Measurements from ENCODE around the gene TYW1B. TPM values are rescaled to one million over a fixed set of nuclear protein-coding genes. Genes with fewer than 3 reads are reported as not detected.
A peak's percentile ranks its signal among the peaks of the same experiment; 100 is the strongest.
"Not testable (repeated sequence)": the region's sequence is repeated elsewhere in the genome, so short reads cannot be mapped to it uniquely, and the experiment has no call there.

TYW1B gene
- total RNA-seq, 1 experiment from 2014 or later = 1.7 TPM

DNA sequence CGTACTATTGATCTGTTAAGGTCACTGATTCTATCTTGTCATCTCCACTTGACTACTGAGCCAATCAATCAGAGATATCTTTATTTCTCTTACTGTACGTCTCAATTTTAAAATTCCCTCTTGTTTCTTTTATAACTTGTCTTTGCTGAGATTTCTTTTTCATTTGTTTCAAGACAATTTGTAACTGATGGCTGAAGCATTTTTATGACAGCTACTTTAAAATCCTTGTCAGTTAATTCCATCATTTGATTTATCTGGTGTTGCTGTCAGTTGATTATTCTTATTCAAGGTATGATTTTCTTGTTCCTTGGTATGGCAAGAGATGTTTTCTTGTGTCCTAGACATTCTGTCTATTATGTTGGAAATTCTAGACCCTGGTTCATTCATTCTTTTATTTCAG, 76.6 kb downstream of the TYW1B start:
- DNase-seq = no peak
- Mint-ChIP-seq H3K36me3 (ENCODE audit: insufficient read depth, unreplicated experiment) (no peaks in the 10 kb centered on the region), H3K27me3 (ENCODE audit: unreplicated experiment) (no peaks in the 10 kb centered on the region), H3K4me1 (ENCODE audit: low read depth, unreplicated experiment) (no peaks in the 10 kb centered on the region), H3K27ac (ENCODE audit: unreplicated experiment) (no peak overlapping the region), H3K9me3 (ENCODE audit: low read depth, unreplicated experiment) (no peaks in the 10 kb centered on the region), H3K4me3 (ENCODE audit: low read depth, unreplicated experiment) (no peak overlapping the region)
- CTCF ChIA-PET = no interaction called here
- BruUV-seq (replicated peaks) = no TSS peak
- intact Hi-C loops (cut with micrococcal nuclease; ENCODE audit: unreplicated experiment) = no loop called here
- no peak for TF ChIP-seq CTCF (IDR thresholded peaks at IDR 0.05; ENCODE audit: unreplicated experiment)

DNA sequence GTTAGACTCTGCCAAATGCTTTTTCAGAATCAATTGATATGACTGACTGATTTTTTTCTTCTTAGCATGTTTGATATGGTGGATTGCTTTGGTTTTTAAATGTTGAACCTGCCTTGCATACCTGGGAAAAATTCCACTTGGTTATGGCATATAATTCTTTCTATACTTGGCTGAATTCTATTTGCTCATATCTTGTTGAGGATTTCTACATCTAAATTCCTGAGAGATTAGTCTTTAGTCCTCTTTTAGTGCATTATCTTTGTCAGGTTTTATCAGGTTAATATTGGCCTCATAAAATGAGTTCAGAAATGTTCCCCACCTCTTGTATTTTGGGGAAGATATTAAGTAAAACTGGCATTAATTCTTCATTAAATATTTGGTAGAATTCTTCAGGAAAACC, 79.4 kb downstream of the TYW1B start:
- H3K27me3 Mint-ChIP-seq (ENCODE audit: unreplicated experiment); BruUV-seq (replicated peaks); CTCF ChIA-PET; H3K27ac Mint-ChIP-seq (ENCODE audit: unreplicated experiment); H3K36me3 Mint-ChIP-seq (ENCODE audit: insufficient read depth, unreplicated experiment); intact Hi-C loops (cut with micrococcal nuclease; ENCODE audit: unreplicated experiment); H3K9me3 Mint-ChIP-seq (ENCODE audit: low read depth, unreplicated experiment); H3K4me1 Mint-ChIP-seq (ENCODE audit: low read depth, unreplicated experiment); DNase-seq; H3K4me3 Mint-ChIP-seq (ENCODE audit: low read depth, unreplicated experiment): not testable (repeated sequence)

DNA sequence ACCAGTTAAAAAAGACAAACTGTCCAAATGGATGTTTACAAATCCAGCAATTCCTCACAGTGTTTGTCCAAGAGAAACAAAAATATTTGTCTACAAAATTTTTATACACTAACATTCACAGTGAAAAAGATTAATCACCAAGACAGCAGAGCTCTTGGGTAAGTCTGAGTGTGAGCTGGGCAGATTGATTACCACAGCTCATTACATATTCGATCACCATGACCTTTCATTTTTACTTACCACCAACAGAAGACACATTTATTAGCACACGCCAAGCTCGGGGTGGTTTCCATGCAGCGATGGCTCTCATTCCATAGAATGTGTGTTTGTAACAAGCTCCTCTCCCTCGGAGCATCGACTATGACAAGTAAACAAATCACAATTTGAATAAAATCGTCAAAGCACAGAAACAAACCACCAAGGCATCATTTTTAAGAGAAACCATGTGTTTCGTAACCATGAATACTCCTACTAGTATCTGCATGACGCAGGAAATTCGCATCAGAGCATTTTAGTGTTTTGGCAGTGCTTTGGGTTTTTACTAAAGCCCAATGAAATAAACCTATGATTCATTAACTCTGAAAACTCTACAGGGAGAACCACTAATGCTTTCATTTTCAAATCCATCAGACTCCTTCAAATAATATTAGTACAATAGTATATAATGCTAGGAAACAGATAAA, 83.6 kb downstream of the TYW1B start:
- CTCF ChIA-PET; H3K27me3 Mint-ChIP-seq (ENCODE audit: unreplicated experiment); intact Hi-C loops (cut with micrococcal nuclease; ENCODE audit: unreplicated experiment); H3K27ac Mint-ChIP-seq (ENCODE audit: unreplicated experiment); H3K9me3 Mint-ChIP-seq (ENCODE audit: low read depth, unreplicated experiment); DNase-seq; BruUV-seq (replicated peaks); H3K4me1 Mint-ChIP-seq (ENCODE audit: low read depth, unreplicated experiment); H3K4me3 Mint-ChIP-seq (ENCODE audit: low read depth, unreplicated experiment); H3K36me3 Mint-ChIP-seq (ENCODE audit: insufficient read depth, unreplicated experiment): not testable (repeated sequence)

DNA sequence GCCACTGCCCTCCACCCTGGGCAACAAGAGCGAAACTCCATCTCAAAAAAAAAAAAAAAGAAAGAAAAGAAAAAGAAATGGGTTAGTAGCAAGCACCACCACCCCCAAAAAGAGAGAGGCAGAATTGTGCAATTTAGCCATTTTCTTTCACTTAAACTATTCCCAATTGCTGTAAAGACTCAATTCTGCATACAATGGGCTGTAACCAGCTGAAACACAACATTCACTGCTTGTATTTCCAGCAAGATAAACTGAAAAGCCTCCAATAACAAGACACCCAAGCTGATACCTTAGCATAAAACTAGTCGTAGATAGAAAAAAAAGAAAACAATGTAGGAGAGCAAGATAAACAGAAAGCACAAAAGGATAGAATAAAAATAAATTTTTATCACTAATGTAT, 84.2 kb downstream of the TYW1B start:
- CTCF ChIA-PET; H3K27me3 Mint-ChIP-seq (ENCODE audit: unreplicated experiment); BruUV-seq (replicated peaks); H3K36me3 Mint-ChIP-seq (ENCODE audit: insufficient read depth, unreplicated experiment); intact Hi-C loops (cut with micrococcal nuclease; ENCODE audit: unreplicated experiment); H3K27ac Mint-ChIP-seq (ENCODE audit: unreplicated experiment); H3K4me1 Mint-ChIP-seq (ENCODE audit: low read depth, unreplicated experiment); H3K4me3 Mint-ChIP-seq (ENCODE audit: low read depth, unreplicated experiment); H3K9me3 Mint-ChIP-seq (ENCODE audit: low read depth, unreplicated experiment); DNase-seq: not testable (repeated sequence)

DNA sequence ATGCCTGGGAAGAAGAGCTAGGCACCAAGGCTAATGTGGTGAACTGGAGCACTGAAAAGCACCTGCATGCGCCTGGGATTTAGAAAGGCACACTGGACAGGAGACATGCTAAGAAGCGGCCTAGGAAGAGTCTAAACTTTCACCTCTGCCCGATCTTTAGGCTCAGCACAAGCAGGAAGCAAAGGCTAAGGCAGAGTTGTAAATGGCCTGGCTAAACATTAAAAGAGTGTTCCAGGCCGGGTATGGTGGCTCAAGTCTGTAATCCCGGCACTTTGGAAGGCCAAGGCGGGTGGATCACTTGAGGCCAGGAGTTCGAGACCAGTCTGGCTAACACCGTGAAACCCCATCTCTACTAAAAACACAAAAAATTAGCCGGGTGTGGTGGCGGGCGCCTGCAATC, 88.3 kb downstream of the TYW1B start:
- H3K4me3 Mint-ChIP-seq (ENCODE audit: low read depth, unreplicated experiment); H3K4me1 Mint-ChIP-seq (ENCODE audit: low read depth, unreplicated experiment); H3K36me3 Mint-ChIP-seq (ENCODE audit: insufficient read depth, unreplicated experiment); H3K9me3 Mint-ChIP-seq (ENCODE audit: low read depth, unreplicated experiment); BruUV-seq (replicated peaks); intact Hi-C loops (cut with micrococcal nuclease; ENCODE audit: unreplicated experiment); CTCF ChIA-PET; H3K27me3 Mint-ChIP-seq (ENCODE audit: unreplicated experiment); H3K27ac Mint-ChIP-seq (ENCODE audit: unreplicated experiment); DNase-seq: not testable (repeated sequence)

DNA sequence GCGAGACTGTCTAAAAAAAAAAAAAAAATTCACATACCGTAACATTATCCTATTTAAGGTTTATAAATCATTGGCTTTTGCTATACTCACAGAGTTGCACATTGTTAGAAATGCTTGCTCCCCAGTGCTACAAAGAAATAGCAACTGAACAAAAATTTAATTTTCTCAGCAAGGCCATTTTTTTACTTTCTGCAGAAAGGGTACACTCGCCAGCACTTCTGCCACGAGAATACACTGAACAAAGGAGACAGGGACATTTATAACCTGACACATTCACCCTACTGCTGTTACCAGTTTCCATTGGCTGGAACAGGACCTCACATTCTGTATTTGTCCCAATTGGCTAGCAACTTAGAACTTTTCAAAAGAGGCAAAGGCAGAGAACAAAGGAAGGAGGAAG, 92.1 kb downstream of the TYW1B start:
- H3K27ac Mint-ChIP-seq (ENCODE audit: unreplicated experiment); CTCF ChIA-PET; intact Hi-C loops (cut with micrococcal nuclease; ENCODE audit: unreplicated experiment); H3K4me1 Mint-ChIP-seq (ENCODE audit: low read depth, unreplicated experiment); BruUV-seq (replicated peaks); DNase-seq; H3K36me3 Mint-ChIP-seq (ENCODE audit: insufficient read depth, unreplicated experiment); H3K9me3 Mint-ChIP-seq (ENCODE audit: low read depth, unreplicated experiment); H3K4me3 Mint-ChIP-seq (ENCODE audit: low read depth, unreplicated experiment); H3K27me3 Mint-ChIP-seq (ENCODE audit: unreplicated experiment): not testable (repeated sequence)

GRCh38 chr7:72730815-72731214, 97.2 kb downstream of the TYW1B start:
- H3K27me3 Mint-ChIP-seq (ENCODE audit: unreplicated experiment); intact Hi-C loops (cut with micrococcal nuclease; ENCODE audit: unreplicated experiment): not testable (repeated sequence)

DNA sequence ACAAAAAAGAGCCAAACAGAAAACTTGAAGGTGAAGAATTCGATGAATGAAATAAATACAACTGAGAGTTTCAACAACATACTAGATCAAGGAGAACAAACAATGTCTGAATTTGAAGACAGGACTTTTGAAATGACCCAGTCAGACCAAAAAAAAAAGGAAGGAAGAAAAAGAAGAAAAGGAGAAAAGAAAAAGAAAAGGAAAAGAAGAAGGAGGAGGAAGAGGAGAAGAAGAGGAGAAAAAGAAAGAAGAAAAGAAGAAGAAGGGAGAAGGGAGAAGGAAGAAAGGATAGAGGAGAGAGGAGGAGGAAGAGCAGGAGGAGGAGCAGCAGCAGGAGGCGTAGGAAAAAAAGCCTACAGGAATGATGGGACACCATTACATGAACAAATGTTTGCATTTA, 97.6 kb downstream of the TYW1B start:
- intact Hi-C loops (cut with micrococcal nuclease; ENCODE audit: unreplicated experiment); CTCF ChIA-PET; H3K9me3 Mint-ChIP-seq (ENCODE audit: low read depth, unreplicated experiment); H3K27me3 Mint-ChIP-seq (ENCODE audit: unreplicated experiment); H3K4me3 Mint-ChIP-seq (ENCODE audit: low read depth, unreplicated experiment); BruUV-seq (replicated peaks); DNase-seq; H3K36me3 Mint-ChIP-seq (ENCODE audit: insufficient read depth, unreplicated experiment); H3K4me1 Mint-ChIP-seq (ENCODE audit: low read depth, unreplicated experiment); H3K27ac Mint-ChIP-seq (ENCODE audit: unreplicated experiment): not testable (repeated sequence)

More at GRCh38 chr7:72730815-72731214, 97.2 kb downstream of the TYW1B start:
- H3K4me1 Mint-ChIP-seq (ENCODE audit: low read depth, unreplicated experiment); CTCF ChIA-PET; BruUV-seq (replicated peaks); DNase-seq; H3K4me3 Mint-ChIP-seq (ENCODE audit: low read depth, unreplicated experiment); H3K9me3 Mint-ChIP-seq (ENCODE audit: low read depth, unreplicated experiment); H3K27ac Mint-ChIP-seq (ENCODE audit: unreplicated experiment); H3K36me3 Mint-ChIP-seq (ENCODE audit: insufficient read depth, unreplicated experiment): not testable (repeated sequence)

- BruUV-seq (replicated peaks); H3K27ac Mint-ChIP-seq (ENCODE audit: unreplicated experiment); H3K9me3 Mint-ChIP-seq (ENCODE audit: low read depth, unreplicated experiment); H3K36me3 Mint-ChIP-seq (ENCODE audit: insufficient read depth, unreplicated experiment); H3K4me3 Mint-ChIP-seq (ENCODE audit: low read depth, unreplicated experiment); H3K4me1 Mint-ChIP-seq (ENCODE audit: low read depth, unreplicated experiment); DNase-seq; intact Hi-C loops (cut with micrococcal nuclease; ENCODE audit: unreplicated experiment); CTCF ChIA-PET; H3K27me3 Mint-ChIP-seq (ENCODE audit: unreplicated experiment): not testable (repeated sequence)
These were observed 98.9 kb downstream of the TYW1B start for GRCh38 chr7:72729130-72729529.

- CTCF ChIA-PET; H3K27me3 Mint-ChIP-seq (ENCODE audit: unreplicated experiment); intact Hi-C loops (cut with micrococcal nuclease; ENCODE audit: unreplicated experiment); BruUV-seq (replicated peaks); H3K4me3 Mint-ChIP-seq (ENCODE audit: low read depth, unreplicated experiment); H3K9me3 Mint-ChIP-seq (ENCODE audit: low read depth, unreplicated experiment); H3K36me3 Mint-ChIP-seq (ENCODE audit: insufficient read depth, unreplicated experiment); H3K27ac Mint-ChIP-seq (ENCODE audit: unreplicated experiment); H3K4me1 Mint-ChIP-seq (ENCODE audit: low read depth, unreplicated experiment): not testable (repeated sequence)
- DNase-seq = peak; percentile 51
These were observed 105.3 kb downstream of the TYW1B start for GRCh38 chr7:72722694-72723093.

Measured in Calu3 (cell line).